ACC112 (cell line): Measurements from ENCODE around the gene GALNT14.
"Not testable (repeated sequence)": the region's sequence is repeated elsewhere in the genome, so short reads cannot be mapped to it uniquely, and the experiment has no call there.

ENCODE experiments used
- H2AFZ ChIP-seq: fragments of 200-600 bp; sonication (generic); one replicate; pipeline ENCODE4 v1.6.0; 2017; ENCODE audit warnings: antibody characterized with exemption, low read length; ENCODE audit not compliant: unreplicated experiment
- H3K27ac ChIP-seq: fragments of 200-600 bp; sonication (generic); 2 replicates; pipeline ENCODE4 v1.5.1; 2014; ENCODE audit warnings: low read depth, mild to moderate bottlenecking, antibody characterized with exemption, low read length, moderate library complexity
- H3K27me3 ChIP-seq: fragments of 200-600 bp; sonication (generic); 2 replicates; pipeline ENCODE4 v1.6.1; 2014; ENCODE audit warnings: mild to moderate bottlenecking, antibody characterized with exemption, low read length, moderate library complexity, mixed read lengths; ENCODE audit not compliant: insufficient read depth
- H3K36me3 ChIP-seq: fragments of 200-600 bp; sonication (generic); 2 replicates; pipeline ENCODE4 v1.6.1; 2016; ENCODE audit warnings: mild to moderate bottlenecking, antibody characterized with exemption, low read length, moderate library complexity, mixed read lengths; ENCODE audit not compliant: insufficient read depth
- H3K4me1 ChIP-seq: fragments of 200-600 bp; sonication (generic); one replicate; pipeline ENCODE4 v1.6.1; 2016; ENCODE audit warnings: low read length, mixed read lengths; ENCODE audit not compliant: insufficient read depth, unreplicated experiment, control insufficient read depth
- H3K4me3 ChIP-seq: fragments of 200-600 bp; sonication (generic); 2 replicates; pipeline ENCODE4 v1.5.1; 2014; ENCODE audit warnings: mild to moderate bottlenecking, low read depth, low read length
- H3K79me2 ChIP-seq: fragments of 200-600 bp; sonication (generic); one replicate; pipeline ENCODE4 v1.6.0; 2016; ENCODE audit warnings: low read length; ENCODE audit not compliant: control insufficient read depth, unreplicated experiment, insufficient read depth

GALNT14 gene

GRCh38 chr2:30930716-30931115 is 207.5 kb downstream of the GALNT14 start:
- Histone ChIP-seq H3K27me3 (no peaks in the 10 kb centered on the region), H3K4me1 (no peaks in the 10 kb centered on the region)

GRCh38 chr2:30927465-30928075 is 210.7 kb downstream of the GALNT14 start:
- Histone ChIP-seq H3K36me3 (no peaks in the 10 kb centered on the region), H3K79me2 (no peaks in the 10 kb centered on the region), H3K27me3 (no peaks in the 10 kb centered on the region), H3K4me3 (no peak overlapping the region), H3K27ac (no peak overlapping the region), H3K4me1 (no peaks in the 10 kb centered on the region), H2AFZ (no peak overlapping the region)

More at GRCh38 chr2:30930716-30931115, 207.5 kb downstream of the GALNT14 start:
- no peaks in the 10 kb centered on the region for H3K36me3 ChIP-seq
- H3K4me3 ChIP-seq = no peak overlapping the region
- no peak overlapping the region for H2AFZ ChIP-seq
- no peak overlapping the region for H3K27ac ChIP-seq
- no peaks in the 10 kb centered on the region for H3K79me2 ChIP-seq

- no peaks in the 10 kb centered on the region for H3K4me1 ChIP-seq
- H3K36me3 ChIP-seq = no peaks in the 10 kb centered on the region
- no peak overlapping the region for H3K27ac ChIP-seq
- no peaks in the 10 kb centered on the region for H3K79me2 ChIP-seq
- no peak overlapping the region for H3K4me3 ChIP-seq
- no peaks in the 10 kb centered on the region for H3K27me3 ChIP-seq
- H2AFZ ChIP-seq = no peak overlapping the region
Observed at GRCh38 chr2:30926606-30927005, 211.6 kb downstream of the GALNT14 start.

- H3K4me3 ChIP-seq = no peak overlapping the region
- H3K4me1 ChIP-seq = no peaks in the 10 kb centered on the region
- H3K79me2 ChIP-seq = no peaks in the 10 kb centered on the region
- H3K27me3 ChIP-seq = no peaks in the 10 kb centered on the region
- H2AFZ ChIP-seq = no peak overlapping the region
- no peaks in the 10 kb centered on the region for H3K36me3 ChIP-seq
- no peak overlapping the region for H3K27ac ChIP-seq
Observed at GRCh38 chr2:30923623-30924022, 214.6 kb downstream of the GALNT14 start.

- H3K4me1 ChIP-seq = no peaks in the 10 kb centered on the region
- H3K27me3 ChIP-seq = no peaks in the 10 kb centered on the region
- no peak overlapping the region for H2AFZ ChIP-seq
- no peak overlapping the region for H3K4me3 ChIP-seq
- no peaks in the 10 kb centered on the region for H3K36me3 ChIP-seq
- no peaks in the 10 kb centered on the region for H3K79me2 ChIP-seq
- no peak overlapping the region for H3K27ac ChIP-seq
Observed at GRCh38 chr2:30920511-30920910, 217.7 kb downstream of the GALNT14 start.

GRCh38 chr2:30915486-30915885 is 222.8 kb downstream of the GALNT14 start:
- no peaks in the 10 kb centered on the region for H3K4me1 ChIP-seq
- no peak overlapping the region for H3K4me3 ChIP-seq
- H2AFZ ChIP-seq = no peak overlapping the region
- H3K27ac ChIP-seq = no peak overlapping the region
- no peaks in the 10 kb centered on the region for H3K27me3 ChIP-seq
- H3K79me2 ChIP-seq = no peaks in the 10 kb centered on the region
- H3K36me3 ChIP-seq = no peaks in the 10 kb centered on the region

GRCh38 chr2:30914456-30914855 is 223.8 kb downstream of the GALNT14 start:
- Histone ChIP-seq H3K36me3 (no peaks in the 10 kb centered on the region), H3K4me1 (no peaks in the 10 kb centered on the region), H2AFZ (no peak overlapping the region), H3K27ac (no peak overlapping the region), H3K27me3 (no peaks in the 10 kb centered on the region), H3K79me2 (no peaks in the 10 kb centered on the region), H3K4me3 (no peak overlapping the region)

GRCh38 chr2:30912056-30912455 is 226.2 kb downstream of the GALNT14 start:
- no peaks in the 10 kb centered on the region for H3K79me2 ChIP-seq
- no peak overlapping the region for H2AFZ ChIP-seq
- H3K36me3 ChIP-seq = no peaks in the 10 kb centered on the region
- no peak overlapping the region for H3K4me3 ChIP-seq
- H3K4me1 ChIP-seq = no peaks in the 10 kb centered on the region
- no peak overlapping the region for H3K27ac ChIP-seq
- H3K27me3 ChIP-seq = no peaks in the 10 kb centered on the region

- no peaks in the 10 kb centered on the region for H3K36me3 ChIP-seq
- no peaks in the 10 kb centered on the region for H3K27me3 ChIP-seq
- no peaks in the 10 kb centered on the region for H3K79me2 ChIP-seq
- H3K4me3 ChIP-seq = no peak overlapping the region
- H3K4me1 ChIP-seq = no peaks in the 10 kb centered on the region
- no peak overlapping the region for H2AFZ ChIP-seq
- no peak overlapping the region for H3K27ac ChIP-seq
Observed at GRCh38 chr2:30911327-30911726, 226.9 kb downstream of the GALNT14 start.

GRCh38 chr2:30910686-30911085 is 227.6 kb downstream of the GALNT14 start:
- Histone ChIP-seq H3K27ac (no peak overlapping the region), H3K4me3 (no peak overlapping the region), H3K36me3 (no peaks in the 10 kb centered on the region)

GRCh38 chr2:30904437-30904836 is 233.8 kb downstream of the GALNT14 start:
- not testable (repeated sequence) for H3K4me1 ChIP-seq, H3K79me2 ChIP-seq, H3K27ac ChIP-seq, H2AFZ ChIP-seq, H3K27me3 ChIP-seq, H3K36me3 ChIP-seq, H3K4me3 ChIP-seq

More at GRCh38 chr2:30910686-30911085, 227.6 kb downstream of the GALNT14 start:
- H2AFZ ChIP-seq = no peak overlapping the region
- H3K27me3 ChIP-seq = no peaks in the 10 kb centered on the region
- no peaks in the 10 kb centered on the region for H3K79me2 ChIP-seq
- no peaks in the 10 kb centered on the region for H3K4me1 ChIP-seq
